H1 (cell line): ENCODE measurements around the gene ZDHHC1. TPM values are rescaled to one million over a fixed set of nuclear protein-coding genes. Genes with fewer than 3 reads are reported as not detected.

Source experiments
- CTCF ChIA-PET: fragments of 300-600 bp; sonication (Branson Sonifier 250); formaldehyde crosslinking; loops from one replicate; lab custom pipeline; 2021; ENCODE audit not compliant: partially characterized antibody; lab: Charles Lee
- POLR2A ChIA-PET: fragments of 300-600 bp; sonication (Branson Sonifier 250); formaldehyde crosslinking; loops from one replicate; lab custom pipeline; 2021; ENCODE audit warnings: inconsistent platforms; ENCODE audit not compliant: partially characterized antibody; lab: Charles Lee
- DNase-seq, 2 experiments: peaks; one replicate each; pipeline versions ENCODE4 v3.0.0 to v3.0.0-alpha.2; 2010 to 2022; ENCODE audit warnings: low spot score in 2 of 2, low read depth in 1 of 2, mixed read lengths in 1 of 2
- FAIRE-seq: peaks from 2 replicates; lab custom pipeline; 2011; peaks lifted over from hg19 to GRCh38; lab: Jason Lieb, UNC
- H2AFZ ChIP-seq: 2 replicates; pipeline ENCODE4 v1.8.1; 2012; ENCODE audit warnings: low read length, inconsistent platforms
- H2AK5ac ChIP-seq: 2 replicates; pipeline ENCODE4 v1.6.1; 2013; ENCODE audit warnings: low read depth, low read length
- H2BK120ac ChIP-seq: replicated peaks from 2 replicates; pipeline ENCODE3; 2013; ENCODE audit warnings: low read depth, low read length, inconsistent platforms
- H2BK12ac ChIP-seq: 2 replicates; pipeline ENCODE4 v1.6.1; 2013; ENCODE audit warnings: low read depth, low read length
- H2BK15ac ChIP-seq: 2 replicates; pipeline ENCODE4 v1.6.1; 2013; ENCODE audit warnings: low read length
- H2BK20ac ChIP-seq: 2 replicates; pipeline ENCODE4 v1.6.1; 2013; ENCODE audit warnings: low read length
- H2BK5ac ChIP-seq: 2 replicates; pipeline ENCODE4 v1.6.1; 2013; ENCODE audit warnings: low read depth, low read length
- H3K14ac ChIP-seq: 2 replicates; pipeline ENCODE4 v1.6.1; 2013; ENCODE audit warnings: inconsistent platforms; ENCODE audit not compliant: insufficient read length
- H3K18ac ChIP-seq: 2 replicates; pipeline ENCODE4 v1.6.1; 2013; ENCODE audit warnings: low read length; ENCODE audit errors: extremely low read depth
- H3K23ac ChIP-seq: 2 replicates; pipeline ENCODE4 v1.6.1; 2013; ENCODE audit warnings: inconsistent platforms; ENCODE audit not compliant: insufficient read length
- H3K23me2 ChIP-seq: 2 replicates; pipeline ENCODE4 v1.6.1; 2013; ENCODE audit warnings: low read depth, low read length
- H3K27ac ChIP-seq: 2 replicates; pipeline ENCODE4 v1.6.1; 2011; ENCODE audit warnings: low read depth, low read length, inconsistent platforms
- H3K27me3 ChIP-seq, 4 experiments: replicated peaks in 1 of 4; 1 replicate in 1 of 4; 2 replicates in 3 of 4; pipeline versions ENCODE4 v1.6.1 to v1.8.1; 2011 to 2013; ENCODE audit warnings: low read length in 3 of 4, mild to moderate bottlenecking in 3 of 4, inconsistent platforms in 2 of 4, mixed read lengths in 2 of 4, moderate library complexity in 1 of 4; ENCODE audit not compliant: control insufficient read depth in 3 of 4, insufficient read depth in 3 of 4; ENCODE audit errors: extremely low read depth in 1 of 4
- H3K36me3 ChIP-seq, 4 experiments: 2 replicates each; pipeline versions ENCODE4 v1.6.1 to v1.8.1; 2011 to 2013; ENCODE audit warnings: mild to moderate bottlenecking in 4 of 4, low read length in 3 of 4, moderate library complexity in 2 of 4, control low read depth in 1 of 4, inconsistent platforms in 1 of 4; ENCODE audit not compliant: insufficient read depth in 4 of 4, control insufficient read depth in 2 of 4
- H3K4ac ChIP-seq: replicated peaks from 2 replicates; pipeline ENCODE3; 2013; ENCODE audit warnings: low read length, low read depth, mixed read lengths, inconsistent platforms; ENCODE audit not compliant: insufficient read length
- H3K4me1 ChIP-seq, 4 experiments: replicated peaks in 1 of 4; 1 replicate in 1 of 4; 2 replicates in 3 of 4; pipeline versions ENCODE4 v1.6.1 to v1.8.1; 2011 to 2013; ENCODE audit warnings: low read length in 3 of 4, inconsistent platforms in 2 of 4, mixed read lengths in 1 of 4; ENCODE audit not compliant: insufficient read depth in 4 of 4, control insufficient read depth in 3 of 4
- H3K4me2 ChIP-seq, 2 experiments: 2 replicates each; pipeline versions ENCODE4 v1.6.1 to v1.8.1; 2011 to 2013; ENCODE audit warnings: low read depth in 2 of 2, low read length in 2 of 2, control low read depth in 1 of 2, inconsistent platforms in 1 of 2, mild to moderate bottlenecking in 1 of 2; ENCODE audit not compliant: insufficient read depth in 1 of 2
- H3K4me3 ChIP-seq, 4 experiments: fragments of 200-600, 300-600 bp in 1 of 4; sonication (generic), shearing (Covaris generic), sonication (Bioruptor Twin) in 1 of 4; 2 replicates each; pipeline versions ENCODE4 v1.5.1 to v1.8.1; 2011 to 2016; ENCODE audit warnings: low read length in 4 of 4, low read depth in 3 of 4, control low read depth in 2 of 4, inconsistent platforms in 2 of 4, mild to moderate bottlenecking in 2 of 4, mixed read lengths in 1 of 4, moderate library complexity in 1 of 4; ENCODE audit not compliant: insufficient read depth in 2 of 4; ENCODE audit errors: extremely low read depth in 1 of 4
- H3K56ac ChIP-seq: replicated peaks from 2 replicates; pipeline ENCODE3; 2013; ENCODE audit warnings: low read depth, mild to moderate bottlenecking, mixed read lengths, low read length, inconsistent platforms; ENCODE audit not compliant: insufficient read length
- H3K79me1 ChIP-seq: 2 replicates; pipeline ENCODE4 v1.6.1; 2013; ENCODE audit warnings: low read depth, low read length, control low read depth
- H3K79me2 ChIP-seq, 2 experiments: 2 replicates each; pipeline versions ENCODE4 v1.6.1 to v1.8.1; 2012 to 2013; ENCODE audit warnings: low read length in 2 of 2, mild to moderate bottlenecking in 2 of 2, inconsistent platforms in 1 of 2; ENCODE audit not compliant: insufficient read depth in 2 of 2, control insufficient read depth in 1 of 2
- H3K9ac ChIP-seq, 4 experiments: replicated peaks in 1 of 4; 1 replicate in 1 of 4; 2 replicates in 3 of 4; pipeline versions ENCODE4 v1.6.1 to v1.8.1; 2011 to 2013; ENCODE audit warnings: low read depth in 3 of 4, low read length in 3 of 4, control low read depth in 2 of 4, mild to moderate bottlenecking in 2 of 4, moderate library complexity in 2 of 4, inconsistent platforms in 1 of 4; ENCODE audit errors: extremely low read depth in 1 of 4
- H3K9me3 ChIP-seq, 2 experiments: 2 replicates each; pipeline versions ENCODE4 v1.6.1 to v1.8.1; 2012 to 2013; ENCODE audit warnings: mild to moderate bottlenecking in 2 of 2, moderate library complexity in 2 of 2, control low read depth in 1 of 2, inconsistent platforms in 1 of 2, low read depth in 1 of 2, low read length in 1 of 2, mixed read lengths in 1 of 2; ENCODE audit not compliant: insufficient read depth in 2 of 2
- H4K20me1 ChIP-seq, 2 experiments: replicated peaks in 1 of 2; 2 replicates each; pipeline versions ENCODE3 to v1.8.1; 2011 to 2013; ENCODE audit warnings: inconsistent platforms in 2 of 2, low read length in 2 of 2, mild to moderate bottlenecking in 1 of 2; ENCODE audit not compliant: insufficient read depth in 2 of 2, control insufficient read depth in 1 of 2
- H4K5ac ChIP-seq: 2 replicates; pipeline ENCODE4 v1.6.1; 2013; ENCODE audit warnings: low read length, low read depth, mixed read lengths, inconsistent platforms; ENCODE audit not compliant: insufficient read length
- H4K8ac ChIP-seq: 2 replicates; pipeline ENCODE4 v1.8.0; 2013; ENCODE audit warnings: mild to moderate bottlenecking, moderate library complexity, low read length, inconsistent platforms; ENCODE audit not compliant: insufficient read depth; ENCODE audit errors: extremely low read depth
- H4K91ac ChIP-seq: replicated peaks from 2 replicates; pipeline ENCODE3; 2013; ENCODE audit warnings: low read length, mixed read lengths, inconsistent platforms; ENCODE audit not compliant: insufficient read length
- ASH2L ChIP-seq: fragments of 200-600, 300-600 bp; sonication (generic); IDR thresholded peaks from one replicate; pipeline ENCODE4 v1.7.1; 2017; ENCODE audit warnings: low read length
- E2F6 ChIP-seq: IDR thresholded peaks from 2 replicates; pipeline ENCODE4 v1.6.1; 2012; ENCODE audit warnings: inconsistent platforms
- HDAC2 ChIP-seq, 2 experiments: fragments of 300-600 bp in 1 of 2; sonication (generic) in 1 of 2; IDR thresholded peaks; 2 replicates each; pipeline ENCODE4 v1.6.1; 2011 to 2012; ENCODE audit warnings: low read depth in 2 of 2, low read length in 2 of 2, mild to moderate bottlenecking in 2 of 2, moderate library complexity in 2 of 2, borderline replicate concordance in 1 of 2, inconsistent platforms in 1 of 2
- SIX5 ChIP-seq: IDR thresholded peaks from 2 replicates; pipeline ENCODE4 v1.6.1; 2011; ENCODE audit warnings: mild to moderate bottlenecking, low read depth, low read length
- WGBS, 2 experiments: shearing (Covaris generic) in 1 of 2; methylation state at CpG; one replicate each; pipeline versions ENCODE4 v1.1.6 to v1.1.7; 2013 to 2015; ENCODE audit warnings: low lambda C conversion rate in 2 of 2, mixed read lengths in 2 of 2, inconsistent platforms in 1 of 2, low coverage in 1 of 2, missing lambda C conversion rate in 1 of 2; ENCODE audit not compliant: insufficient replicate concordance in 2 of 2, insufficient coverage in 1 of 2, insufficient read length in 1 of 2; ENCODE audit errors: extremely low coverage in 1 of 2, missing lambda C conversion rate in 1 of 2; 5-methylcytosine and 5-hydroxymethylcytosine counted together
- polyA plus RNA-seq, 7 experiments: library from polyadenylated mRNA; depleted of rRNA in 3 of 7; stranded (reverse) in 5 of 7; unstranded in 2 of 7; fragments of >200 nt in 5 of 7; fragments of 200-250 nt in 2 of 7; gene quantifications; 1 replicate in 5 of 7; 2 replicates in 1 of 7; 4 replicates in 1 of 7; pipeline versions ENCODE4 v1.2.1 to v1.2.3, GENCODE V29; 2011 to 2013; ENCODE audit warnings: missing spikeins in 2 of 7, mixed read lengths in 2 of 7
- total RNA-seq: library from RNA; stranded (reverse); fragmentation: NEBNext Ultra II Directional; extraction: Animal tissue kit (Norgen Biotek cat#: 25700); gene quantifications from 2 replicates; pipeline ENCODE4 v1.2.1, GENCODE V29; 2021
- TF ChIP-seq, protein P1 (sequence below): IDR thresholded peaks from 2 replicates; pipeline ENCODE4 v1.6.1; 2012; ENCODE audit warnings: inconsistent platforms

Gene ZDHHC1
- total and polyA plus RNA-seq, 2 of the 8 experiments (the other 6 are each of a cell fraction or from before 2014, with no cell fraction given): 3.1 to 4.9 TPM

- peak overlapping the region; percentile 82; the same call in 1 of the 2 replicates for H2AK5ac ChIP-seq
- peak overlapping the region; percentile 95 for H4K5ac ChIP-seq
- H2AFZ ChIP-seq: no peak overlapping the region
- FAIRE-seq: peak; percentile 19
- POLR2A ChIA-PET: interaction anchor here (0.8 to 2.2 kb wide), 8 partner anchors 9 to 139 kb away, joined by 3 to 14 read pairs (median 4); partner anchors contain the start of gene ATP6V0D1
- peak overlapping the region; percentile 62 to 86 for H3K4me2 ChIP-seq
- 10% methylated on average over 9 of the region's 9 CpGs; no CpG with 5 or more reads in 1 of the 2 experiments for WGBS, 2 experiments
- H3K56ac ChIP-seq: peak overlapping the region; percentile 27
- H2BK20ac ChIP-seq: peak overlapping the region; percentile 87; the same call in 1 of the 2 replicates
- H3K79me1 ChIP-seq: no peaks in the 10 kb centered on the region; the same call in 1 of the 2 replicates
- no peak overlapping the region for H4K8ac ChIP-seq
- H3K27ac ChIP-seq: peak overlapping the region; percentile 37; the same call in 1 of the 2 replicates
- H3K36me3 ChIP-seq: no peaks in the 10 kb centered on the region
- H3K4me1 ChIP-seq: peaks cover 25 to 36% (median 31%) of the 10 kb centered on the region in 4 experiments
- no peaks in the 10 kb centered on the region for H4K20me1 ChIP-seq
- H3K4ac ChIP-seq: peak overlapping the region; percentile 73
- H3K9me3 ChIP-seq: no peaks in the 10 kb centered on the region
- H3K9ac ChIP-seq: no peak overlapping the region
- no peak for DNase-seq
- H2BK120ac ChIP-seq: peak overlapping the region; percentile 99
- H3K18ac ChIP-seq: peak overlapping the region; percentile 99
- H4K91ac ChIP-seq: peak overlapping the region; percentile 85
- TF ChIP-seq SIX5: no peak
- peak; percentile 90 for TF ChIP-seq E2F6
- no peak for TF ChIP-seq HDAC2 (IDR thresholded peaks at IDR 0.05; ENCODE audit: borderline replicate concordance in 1 of 2, low read depth in 2 of 2, low read length in 2 of 2)
- peak; percentile 13 for TF ChIP-seq ASH2L
- TF ChIP-seq, protein P1, sequence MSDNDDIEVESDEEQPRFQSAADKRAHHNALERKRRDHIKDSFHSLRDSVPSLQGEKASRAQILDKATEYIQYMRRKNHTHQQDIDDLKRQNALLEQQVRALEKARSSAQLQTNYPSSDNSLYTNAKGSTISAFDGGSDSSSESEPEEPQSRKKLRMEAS: peak; percentile 77
- H3K27me3 ChIP-seq: peaks cover 0 to under 1% (median 0%) of the 10 kb centered on the region in 4 experiments; a peak in 2 of 7 replicates
- no peaks in the 10 kb centered on the region for H3K23me2 ChIP-seq
- H2BK5ac ChIP-seq: peak overlapping the region; percentile 98; the same call in 1 of the 2 replicates
- CTCF ChIA-PET: interaction anchor here (1.0 to 24.6 kb wide), 8 partner anchors 12 to 67 kb away, joined by 3 to 476 read pairs (median 15); partner anchors contain the start of genes ATP6V0D1 and TPPP3
- H3K23ac ChIP-seq: no peak overlapping the region
- peak overlapping the region; percentile 97 for H2BK12ac ChIP-seq
- H3K14ac ChIP-seq: no peak overlapping the region
- no peak overlapping the region for H2BK15ac ChIP-seq
- H3K4me3 ChIP-seq: peak overlapping the region in 1 of 4 experiments; percentile 52; a peak in 2 of 8 replicates
- no peaks in the 10 kb centered on the region for H3K79me2 ChIP-seq
Observed at GRCh38 chr16:67423611-67424260, 7.5 kb upstream of the ZDHHC1 start.
